Measurements from ENCODE around the gene PRR3.

The PRR3 gene

DNA sequence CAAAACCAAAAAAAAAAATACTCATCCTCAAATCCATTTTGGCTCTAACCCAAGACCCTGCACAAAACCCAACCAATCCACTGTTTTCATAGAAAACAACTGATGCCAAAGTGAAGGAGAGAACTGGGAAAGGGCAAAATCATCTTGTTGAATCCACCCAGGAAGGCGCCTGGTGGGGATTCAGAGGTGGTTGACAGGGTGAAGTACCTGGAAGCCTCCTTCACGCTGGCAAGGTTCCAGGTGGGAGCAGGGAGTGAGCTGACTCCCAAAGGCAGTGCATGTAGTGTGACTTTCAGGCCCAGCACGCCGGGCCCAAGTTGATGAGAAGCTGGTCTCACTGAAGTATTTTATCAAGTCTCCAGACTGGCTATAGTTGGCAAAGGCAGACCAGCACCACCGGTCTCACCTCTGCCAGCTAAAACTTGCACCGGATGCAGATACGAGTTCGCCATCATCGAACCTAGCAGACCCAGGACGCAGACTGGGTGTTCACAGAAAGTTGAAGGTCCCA lies 43.4 kb downstream of the PRR3 start:
- ChIA-PET CTCF (interaction anchor here (1.6 to 8.5 kb wide), 6 partner anchors 10 to 130 kb away, joined by 4 to 93 read pairs (median 48); no protein-coding TSS in a partner anchor), POLR2A (interaction anchor here (1.0 to 5.9 kb wide), 3 partner anchors 10 to 46 kb away, joined by 3 to 72 read pairs (median 3); no protein-coding TSS in a partner anchor)
- TF ChIP-seq, protein P1, sequence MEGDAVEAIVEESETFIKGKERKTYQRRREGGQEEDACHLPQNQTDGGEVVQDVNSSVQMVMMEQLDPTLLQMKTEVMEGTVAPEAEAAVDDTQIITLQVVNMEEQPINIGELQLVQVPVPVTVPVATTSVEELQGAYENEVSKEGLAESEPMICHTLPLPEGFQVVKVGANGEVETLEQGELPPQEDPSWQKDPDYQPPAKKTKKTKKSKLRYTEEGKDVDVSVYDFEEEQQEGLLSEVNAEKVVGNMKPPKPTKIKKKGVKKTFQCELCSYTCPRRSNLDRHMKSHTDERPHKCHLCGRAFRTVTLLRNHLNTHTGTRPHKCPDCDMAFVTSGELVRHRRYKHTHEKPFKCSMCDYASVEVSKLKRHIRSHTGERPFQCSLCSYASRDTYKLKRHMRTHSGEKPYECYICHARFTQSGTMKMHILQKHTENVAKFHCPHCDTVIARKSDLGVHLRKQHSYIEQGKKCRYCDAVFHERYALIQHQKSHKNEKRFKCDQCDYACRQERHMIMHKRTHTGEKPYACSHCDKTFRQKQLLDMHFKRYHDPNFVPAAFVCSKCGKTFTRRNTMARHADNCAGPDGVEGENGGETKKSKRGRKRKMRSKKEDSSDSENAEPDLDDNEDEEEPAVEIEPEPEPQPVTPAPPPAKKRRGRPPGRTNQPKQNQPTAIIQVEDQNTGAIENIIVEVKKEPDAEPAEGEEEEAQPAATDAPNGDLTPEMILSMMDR (IDR thresholded peaks at IDR 0.05; ENCODE audit: control extremely low read depth, extremely low read depth, low read depth, missing control alignments): no peak
- DNase-seq (ENCODE audit: extremely low spot score): no peak

DNA sequence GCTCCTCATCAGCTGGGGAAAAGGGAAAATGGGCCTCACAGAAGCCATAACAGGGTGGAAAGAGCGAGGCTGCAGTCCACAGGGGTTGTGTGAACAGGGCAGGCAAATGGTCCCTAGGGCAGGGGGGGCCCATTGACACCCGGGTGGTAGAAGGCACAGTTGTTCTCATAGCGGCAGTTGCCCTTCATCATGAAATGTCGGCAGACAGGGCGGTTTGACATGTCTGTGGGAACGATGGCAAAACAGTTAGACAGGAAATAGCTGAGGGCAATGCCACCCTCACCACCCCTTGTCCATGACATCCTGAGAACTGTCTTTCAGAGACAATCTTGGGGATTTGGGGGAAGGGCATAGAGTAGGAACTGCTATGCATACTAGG lies 44.3 kb downstream of the PRR3 start:
- DNase-seq (ENCODE audit: extremely low spot score): no peak
- ChIA-PET POLR2A (interaction anchor here (1.3 to 5.9 kb wide), 2 partner anchors 9 to 13 kb away, joined by 3 to 72 read pairs; no protein-coding TSS in a partner anchor), CTCF (interaction anchor here (1.6 to 8.5 kb wide), 6 partner anchors 9 to 129 kb away, joined by 4 to 93 read pairs (median 48); no protein-coding TSS in a partner anchor)
- TF ChIP-seq, protein P1 (IDR thresholded peaks at IDR 0.05; ENCODE audit: control extremely low read depth, extremely low read depth, low read depth, missing control alignments): no peak

- no peak for DNase-seq (ENCODE audit: extremely low spot score)
- CTCF ChIA-PET: interaction anchor here (1.6 to 8.5 kb wide), 5 partner anchors 8 to 121 kb away, joined by 4 to 93 read pairs (median 50); no protein-coding TSS in a partner anchor
- TF ChIP-seq, protein P1 (IDR thresholded peaks at IDR 0.05; ENCODE audit: control extremely low read depth, extremely low read depth, low read depth, missing control alignments): no peak
- POLR2A ChIA-PET: interaction anchor here (1.3 to 5.9 kb wide), 2 partner anchors 8 to 12 kb away, joined by 3 to 72 read pairs; no protein-coding TSS in a partner anchor
Observed at GRCh38 chr6:30601815-30602641, 44.9 kb downstream of the PRR3 start.

- ChIA-PET CTCF (interaction anchor here (1.1 to 1.9 kb wide), 4 partner anchors 9 to 122 kb away, joined by 3 to 6 read pairs (median 3); no protein-coding TSS in a partner anchor), POLR2A (interaction anchor here (0.6 to 2.5 kb wide), 2 partner anchors 10 kb away, joined by 5 to 27 read pairs; no protein-coding TSS in a partner anchor)
- DNase-seq (ENCODE audit: extremely low spot score): no peak
- TF ChIP-seq, protein P1 (IDR thresholded peaks at IDR 0.05; ENCODE audit: control extremely low read depth, extremely low read depth, low read depth, missing control alignments): no peak
Observed at GRCh38 chr6:30603961-30604360, 46.9 kb downstream of the PRR3 start.

DNA sequence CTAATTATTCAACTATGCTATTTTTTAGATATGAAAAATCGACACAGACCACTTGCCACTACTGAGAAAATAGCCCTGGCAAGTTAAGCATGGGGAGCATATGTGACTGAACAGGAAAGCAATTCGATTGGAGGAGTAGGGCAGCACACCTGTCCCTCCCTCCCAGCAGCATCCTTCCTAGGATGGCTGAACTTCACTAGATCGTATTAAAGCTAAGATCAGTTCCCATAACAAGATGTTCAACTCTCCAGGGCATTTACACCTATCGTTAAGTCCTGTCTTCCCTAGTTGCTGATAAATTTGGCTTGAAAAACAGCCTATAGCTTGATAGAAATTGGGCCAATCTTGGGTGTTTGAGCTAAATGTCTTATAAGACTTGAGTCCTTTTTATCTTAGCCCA lies 53.0 kb downstream of the PRR3 start:
- POLR2A ChIA-PET: interaction anchor here (0.8 to 1.3 kb wide), 4 partner anchors 9 to 39 kb away, joined by 3 read pairs; partner anchors contain the start of gene ABCF1

More for the DNA sequence above, 53.0 kb downstream of the PRR3 start:
- no peak for DNase-seq (ENCODE audit: extremely low spot score)
- TF ChIP-seq, protein P1 (IDR thresholded peaks at IDR 0.05; ENCODE audit: control extremely low read depth, extremely low read depth, low read depth, missing control alignments): no peak
- CTCF ChIA-PET: interaction anchor here (0.7 to 1.8 kb wide), 9 partner anchors 9 to 477 kb away, joined by 3 to 16 read pairs (median 3); no protein-coding TSS in a partner anchor

Measured in GM10248 (cell line).